K562 (cell line): ENCODE measurements around the gene DPEP2. TPM values are rescaled to one million over a fixed set of nuclear protein-coding genes. Genes with fewer than 3 reads are reported as not detected.

Experiments used
- ATAC-seq: fragments of 200-7000 bp; cut with Tn5 transposase; 3 replicates; pipeline ENCODE4 v1.9.1; 2020; ENCODE audit warnings: moderate library complexity
- BruUV-seq: library from RNA; stranded (reverse); fragments of 400-500 nt; replicated peaks from 2 replicates; lab custom pipeline; 2021; lab: Mats Ljungman, UMichigan
- CTCF ChIA-PET: fragments of 300-600 bp; formaldehyde crosslinking; extraction: SDS; loops from one replicate; lab custom pipeline; 2021; ENCODE audit warnings: low intra/inter-chr PET ratio; lab: Yijun Ruan, JAX
- POLR2A ChIA-PET: fragments of 300-600, 350-650 bp; sonication (Branson Sonifier 250); formaldehyde crosslinking; extraction: SDS; loops from one replicate; lab custom pipeline; 2021; ENCODE audit warnings: antibody characterized with exemption, inconsistent platforms; lab: Yijun Ruan, JAX
- DNase-seq, 4 experiments: peaks; one replicate each; pipeline versions ENCODE4 v3.0.0 to v3.0.0-alpha.2; 2011 to 2018; ENCODE audit warnings: low spot score in 3 of 4, mixed read lengths in 3 of 4; ENCODE audit errors: extremely low read depth in 1 of 4
- FAIRE-seq: peaks from 2 replicates; lab custom pipeline; 2011; peaks lifted over from hg19 to GRCh38; lab: Jason Lieb, UNC
- H2AFZ ChIP-seq: 2 replicates; pipeline ENCODE4 v1.6.0; 2011; ENCODE audit warnings: low read depth, low read length, control low read depth, inconsistent platforms
- H3K27ac ChIP-seq: fragments of 200-600 bp; 3 replicates; pipeline ENCODE4 v1.8.0; 2011; ENCODE audit warnings: low read depth, mild to moderate bottlenecking, control low read depth, inconsistent platforms, low read length, moderate library complexity, mixed read lengths; ENCODE audit errors: extremely low read depth
- H3K27me3 ChIP-seq, 2 experiments: fragments of 300-600 bp in 1 of 2; 2 replicates in 1 of 2; 3 replicates in 1 of 2; pipeline versions ENCODE4 v1.6.0 to v1.8.0; 2011; ENCODE audit warnings: inconsistent platforms in 2 of 2, low read length in 2 of 2, mild to moderate bottlenecking in 1 of 2, mixed read lengths in 1 of 2, moderate library complexity in 1 of 2; ENCODE audit not compliant: control insufficient read depth in 2 of 2, insufficient read depth in 2 of 2
- H3K36me3 ChIP-seq: fragments of 300-600 bp; 3 replicates; pipeline ENCODE4 v1.8.0; 2011; ENCODE audit warnings: mild to moderate bottlenecking, low read length, inconsistent platforms; ENCODE audit not compliant: control insufficient read depth, insufficient read depth
- H3K4me1 ChIP-seq, 2 experiments: fragments of 200-600 bp in 1 of 2; replicated peaks in 1 of 2; 2 replicates in 1 of 2; 3 replicates in 1 of 2; pipeline versions ENCODE4 v1.5.1 to v1.8.0; 2011; ENCODE audit warnings: inconsistent platforms in 2 of 2, low read length in 2 of 2, mild to moderate bottlenecking in 1 of 2, mixed read lengths in 1 of 2, moderate library complexity in 1 of 2; ENCODE audit not compliant: control insufficient read depth in 2 of 2, insufficient read depth in 2 of 2
- H3K4me2 ChIP-seq: 2 replicates; pipeline ENCODE4 v1.6.1; 2011; ENCODE audit warnings: low read length, control low read depth, inconsistent platforms, mixed read lengths; ENCODE audit not compliant: insufficient read depth
- H3K4me3 ChIP-seq: fragments of 200-600 bp; sonication (generic), shearing (Covaris generic); 2 replicates; pipeline ENCODE4 v1.5.1; 2016; ENCODE audit warnings: control low read depth, inconsistent platforms
- H3K79me2 ChIP-seq: fragments of 200-600 bp; 3 replicates; pipeline ENCODE4 v1.8.0; 2011; ENCODE audit warnings: low read length, inconsistent platforms; ENCODE audit not compliant: control insufficient read depth, insufficient read depth
- H3K9ac ChIP-seq, 2 experiments: 2 replicates each; pipeline versions ENCODE4 v1.6.0 to v1.6.1; 2011; ENCODE audit warnings: low read depth in 2 of 2, low read length in 2 of 2, control low read depth in 1 of 2, inconsistent platforms in 1 of 2, mild to moderate bottlenecking in 1 of 2, mixed read lengths in 1 of 2; ENCODE audit not compliant: insufficient read depth in 1 of 2
- H3K9me1 ChIP-seq: one replicate; pipeline ENCODE4 v1.6.0; 2011; ENCODE audit warnings: inconsistent platforms, mild to moderate bottlenecking, low read length, moderate library complexity; ENCODE audit not compliant: control insufficient read depth, insufficient read depth
- H3K9me3 ChIP-seq: replicated peaks from 2 replicates; pipeline ENCODE4 v1.5.1; 2011; ENCODE audit warnings: low read depth, low read length, inconsistent platforms; ENCODE audit not compliant: control insufficient read depth, insufficient read depth
- H4K20me1 ChIP-seq: replicated peaks from 2 replicates; pipeline ENCODE4 v1.6.1; 2011; ENCODE audit warnings: low read length, inconsistent platforms, mixed read lengths; ENCODE audit not compliant: control insufficient read depth, insufficient read depth
- ARNT ChIP-seq, 2 experiments: fragments of 450-650 bp; IDR thresholded peaks; 2 replicates each; pipeline ENCODE4 v1.6.1; 2016; ENCODE audit warnings: mild to moderate bottlenecking in 1 of 2
- BDP1 ChIP-seq: IDR thresholded peaks from 3 replicates; pipeline ENCODE4 v1.6.1; 2011; ENCODE audit not compliant: insufficient read length, insufficient read depth
- ESRRB ChIP-seq: fragments of 250-450 bp; sonication (Bioruptor Pico); IDR thresholded peaks from 2 replicates; pipeline ENCODE4 v1.5.0; 2020; ENCODE audit warnings: mild to moderate bottlenecking, moderate library complexity, borderline replicate concordance
- FOXA1 ChIP-seq: fragments of 450-650 bp; IDR thresholded peaks from 2 replicates; pipeline ENCODE4 v1.6.1; 2016; ENCODE audit warnings: mild to moderate bottlenecking, borderline replicate concordance
- HCFC1 ChIP-seq: IDR thresholded peaks from 2 replicates; pipeline ENCODE4 v1.6.1; 2012; ENCODE audit warnings: low read depth, low read length, improper control_type of control experiment
- MYBL2 ChIP-seq, 2 experiments: fragments of 450-650 bp in 1 of 2; sonication (generic) in 1 of 2; formaldehyde crosslinking in 1 of 2; IDR thresholded peaks; 2 replicates each; pipeline versions ENCODE4 v1.6.1 to v1.8.1; 2017 to 2022; ENCODE audit warnings: borderline replicate concordance in 1 of 2, inconsistent platforms in 1 of 2, low read depth in 1 of 2, mild to moderate bottlenecking in 1 of 2, missing genetic modification reagents in 1 of 2, moderate library complexity in 1 of 2
- RCOR1 ChIP-seq, 2 experiments: IDR thresholded peaks; 2 replicates each; pipeline ENCODE4 v1.6.1; 2012; ENCODE audit warnings: low read depth in 2 of 2, low read length in 2 of 2, borderline replicate concordance in 1 of 2, improper control_type of control experiment in 1 of 2
- SMAD3 ChIP-seq: fragments of 450-650 bp; formaldehyde crosslinking; conservative IDR thresholded peaks from 2 replicates; pipeline ENCODE4 v1.4.0; 2020; ENCODE audit warnings: mild to moderate bottlenecking
- SMAD4 ChIP-seq: fragments of 250-450 bp; sonication (Bioruptor Pico); conservative IDR thresholded peaks from 2 replicates; pipeline ENCODE4 v1.8.0; 2021; ENCODE audit warnings: inconsistent platforms, mild to moderate bottlenecking, moderate library complexity
- SREBF1 ChIP-seq: fragments of 150-350 bp; IDR thresholded peaks from 2 replicates; pipeline ENCODE4 v1.6.1; 2014; ENCODE audit warnings: antibody characterized with exemption, low read depth, low read length, borderline replicate concordance
- SRF ChIP-seq, 2 experiments: fragments of 250-450, 450-650 bp in 1 of 2; sonication (Bioruptor Pico) in 1 of 2; sonication (generic) in 1 of 2; formaldehyde crosslinking; IDR thresholded peaks; 2 replicates each; pipeline versions ENCODE4 v1.5.0 to v1.5.1; 2020 to 2022; ENCODE audit warnings: mild to moderate bottlenecking in 1 of 2, missing genetic modification reagents in 1 of 2
- TCF3 ChIP-seq: sonication (generic); formaldehyde crosslinking; IDR thresholded peaks from 2 replicates; pipeline ENCODE4 v1.4.0; 2020; ENCODE audit warnings: mild to moderate bottlenecking, missing genetic modification reagents
- ZBTB33 ChIP-seq: sonication (generic); formaldehyde crosslinking; IDR thresholded peaks from 2 replicates; pipeline ENCODE4 v1.8.1; 2023; ENCODE audit warnings: mild to moderate bottlenecking, missing genetic modification reagents
- WGBS: fragments of 100-300 bp; shearing (Covaris generic); methylation state at CpG from one replicate; pipeline ENCODE4 v1.1.6; 2016; ENCODE audit warnings: low coverage, mixed read lengths; ENCODE audit not compliant: insufficient coverage; ENCODE audit errors: missing lambda C conversion rate; 5-methylcytosine and 5-hydroxymethylcytosine counted together
- in situ Hi-C: fragments of 300-500 bp; cut with MboI; formaldehyde crosslinking; loops from 4 replicates; pipeline ENCODE4 v1.15.0; 2018; ENCODE audit warnings: inconsistent platforms, mixed read lengths
- intact Hi-C: fragments of 100-400 bp; cut with micrococcal nuclease; formaldehyde crosslinking; loops from 2 replicates; pipeline ENCODE4 v1.14.2; 2022
- polyA plus RNA-seq, 8 experiments: library from polyadenylated mRNA; depleted of rRNA in 4 of 8; stranded (reverse) in 5 of 8; unstranded in 3 of 8; fragments of >200 nt; fragmentation: Nextera tagmentation in 2 of 8; fragmentation: Illumina TruSeq in 1 of 8; extraction: Ambion mirVana in 2 of 8; extraction: Trizol in 1 of 8; gene quantifications; 2 replicates each; pipeline versions ENCODE4 v1.2.1 to v1.2.3, GENCODE V29; 2011 to 2014; ENCODE audit warnings: inconsistent platforms in 1 of 8, missing spikeins in 1 of 8
- total RNA-seq, 7 experiments: library from RNA; depleted of rRNA in 6 of 7; stranded (reverse); fragments of >200 nt in 6 of 7; fragmentation: Illumina TruSeq in 2 of 7; extraction: Trizol in 2 of 7; gene quantifications; 2 replicates each; pipeline versions ENCODE4 v1.2.1 to v1.2.3, GENCODE V29; 2011 to 2021; ENCODE audit warnings: low replicate concordance in 1 of 7
- TF ChIP-seq, protein P1 (sequence below): fragments of 200-800 bp; sonication (Bioruptor generic); IDR thresholded peaks from 2 replicates; pipeline ENCODE4 v1.6.1; 2017; ENCODE audit warnings: missing genetic modification characterization, missing compliant biosample characterization

The DPEP2 gene
- total and polyA plus RNA-seq, 9 of the 15 experiments (the other 6 are each of a cell fraction or from before 2014, with no cell fraction given): 0.14 to 1.2 (median 0.38) TPM

GRCh38 chr16:67943619-67944504 is 55.4 kb downstream of the DPEP2 start, which contains the start of gene LCAT:
Gene LCAT, minus strand, starts transcription at chr16:67944120. Its CDS starts 19 bp downstream, at chr16:67944101.
- 57% methylated on average over 21 of the region's 23 CpGs for WGBS
- Histone ChIP-seq H4K20me1 (peaks cover 16% of the 10 kb centered on the region; the same call in 1 of the 2 replicates), H3K9ac (peak within 1 kb of the TSS in 1 of 2 experiments; percentile 79; a peak in 2 of 4 replicates), H2AFZ (no peak within 1 kb of the TSS), H3K27me3 (no peaks in the 10 kb centered on the region), H3K79me2 (no peaks in the 10 kb centered on the region), H3K9me3 (no peaks in the 10 kb centered on the region; the same call in 1 of the 2 replicates), H3K4me3 (no peak within 1 kb of the TSS), H3K27ac (no peak within 1 kb of the TSS), H3K4me1 (peaks cover 10 to 76% of the 10 kb centered on the region in 2 experiments; a peak in 4 of 5 replicates), H3K4me2 (no peak within 1 kb of the TSS), H3K9me1 (no peaks in the 10 kb centered on the region), H3K36me3 (peaks cover 79% of the 10 kb centered on the region; the same call in 2 of the 3 replicates)
- DNase-seq (peak; percentile 48 to 66 (median 59)), ATAC-seq (peak; percentile 72), FAIRE-seq (no peak)
- CTCF ChIA-PET: interaction anchor here (0.7 kb wide), 1 partner anchor 10 kb away, joined by 5 read pairs; no protein-coding TSS in a partner anchor
- POLR2A ChIA-PET: interaction anchor here (0.6 to 2.4 kb wide), 6 partner anchors 9 to 23 kb away, joined by 3 to 9 read pairs (median 6); no protein-coding TSS in a partner anchor
- intact Hi-C loops (no loop called here), in situ Hi-C loops (no loop called here)
- no TSS peak for BruUV-seq
- TF ChIP-seq TCF3 (CRISPR knock-in tag) (no peak), SMAD3 (no peak), RCOR1 (IDR thresholded peaks at IDR 0.05; ENCODE audit: borderline replicate concordance in 1 of 2, low read depth in 2 of 2, low read length in 2 of 2) (no peak), SRF (CRISPR knock-in tag; IDR thresholded peaks at IDR 0.05) (no peak), MYBL2 (IDR thresholded peaks at IDR 0.05; ENCODE audit: low read depth) (no peak), MYBL2 (CRISPR knock-in tag; IDR thresholded peaks at IDR 0.05; ENCODE audit: borderline replicate concordance) (no peak), HCFC1 (no peak), ESRRB (CRISPR knock-in tag) (no peak), SMAD4 (CRISPR knock-in tag) (no peak), ZBTB33 (CRISPR knock-in tag) (no peak), FOXA1 (no peak), BDP1 (no peak), ARNT (IDR thresholded peaks at IDR 0.05) (no peak), SREBF1 (no peak)
- TF ChIP-seq, protein P1, sequence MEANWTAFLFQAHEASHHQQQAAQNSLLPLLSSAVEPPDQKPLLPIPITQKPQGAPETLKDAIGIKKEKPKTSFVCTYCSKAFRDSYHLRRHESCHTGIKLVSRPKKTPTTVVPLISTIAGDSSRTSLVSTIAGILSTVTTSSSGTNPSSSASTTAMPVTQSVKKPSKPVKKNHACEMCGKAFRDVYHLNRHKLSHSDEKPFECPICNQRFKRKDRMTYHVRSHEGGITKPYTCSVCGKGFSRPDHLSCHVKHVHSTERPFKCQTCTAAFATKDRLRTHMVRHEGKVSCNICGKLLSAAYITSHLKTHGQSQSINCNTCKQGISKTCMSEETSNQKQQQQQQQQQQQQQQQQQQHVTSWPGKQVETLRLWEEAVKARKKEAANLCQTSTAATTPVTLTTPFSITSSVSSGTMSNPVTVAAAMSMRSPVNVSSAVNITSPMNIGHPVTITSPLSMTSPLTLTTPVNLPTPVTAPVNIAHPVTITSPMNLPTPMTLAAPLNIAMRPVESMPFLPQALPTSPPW (CRISPR knock-in tag): peak; percentile 36; the same call in 1 of the 2 replicates
